Transverse colon (tissue), 4 donors: ENCODE results near the gene CYGB. TPM values are rescaled to one million over a fixed set of nuclear protein-coding genes. Genes with fewer than 3 reads are reported as not detected.

Source experiments
- DNase-seq: peaks from one replicate; pipeline ENCODE4 v3.0.0-alpha.2; 2019
- H3K27ac ChIP-seq, 4 donors: fragments of 200-600 bp; sonication (generic); 2 replicates each; pipeline ENCODE4 v1.5.1; 2016 to 2018; ENCODE audit warnings: inconsistent platforms in 4 of 4
- H3K27me3 ChIP-seq: fragments of 200-600 bp; sonication (generic); 2 replicates; pipeline ENCODE4 v1.5.1; 2017; ENCODE audit warnings: inconsistent platforms
- H3K36me3 ChIP-seq, 4 donors: fragments of 200-600 bp; sonication (generic); 2 replicates each; pipeline ENCODE4 v1.5.1; 2017 to 2019; ENCODE audit warnings: inconsistent platforms in 4 of 4
- H3K4me1 ChIP-seq, 4 donors: fragments of 200-600 bp; sonication (generic); 2 replicates each; pipeline ENCODE4 v1.5.1; 2017 to 2020; ENCODE audit warnings: inconsistent platforms in 4 of 4
- H3K4me3 ChIP-seq, 4 donors: fragments of 200-600 bp; sonication (generic); 1 replicate in 1 of 4; 2 replicates in 3 of 4; pipeline versions ENCODE4 v1.5.1 to v1.6.1; 2017 to 2019; ENCODE audit warnings: inconsistent platforms in 4 of 4
- H3K9me3 ChIP-seq, 2 donors: fragments of 200-600 bp; sonication (generic); 2 replicates each; pipeline ENCODE4 v1.5.1; 2017 to 2019; ENCODE audit warnings: inconsistent platforms in 2 of 2
- CTCF ChIP-seq, 5 experiments: fragments of 200-600 bp in 3 of 5; fragments of 450-650 bp in 2 of 5; sonication (generic) in 3 of 5; IDR thresholded peaks; 1 replicate in 2 of 5; 2 replicates in 3 of 5; pipeline ENCODE4 v1.5.1; 2016 to 2017; ENCODE audit warnings: antibody characterized with exemption in 5 of 5, inconsistent platforms in 3 of 5, mild to moderate bottlenecking in 2 of 5, moderate library complexity in 1 of 5
- EP300 ChIP-seq: sonication (generic); formaldehyde crosslinking; IDR thresholded peaks from one replicate; pipeline ENCODE4 v1.6.1; 2017; ENCODE audit warnings: antibody characterized with exemption, low read depth
- POLR2A ChIP-seq: fragments of 450-650 bp; IDR thresholded peaks from one replicate; pipeline ENCODE4 v1.6.1; 2016; ENCODE audit warnings: antibody characterized with exemption, mild to moderate bottlenecking, moderate library complexity
- POLR2AphosphoS5 ChIP-seq, 3 donors: sonication (generic); formaldehyde crosslinking; IDR thresholded peaks; one replicate each; pipeline ENCODE4 v1.6.1; 2016; ENCODE audit warnings: antibody characterized with exemption in 3 of 3
- WGBS, 2 donors: methylation state at CpG; one replicate each; pipeline ENCODE4 v1.1.5; 2018; ENCODE audit warnings: low coverage in 1 of 2; 5-methylcytosine and 5-hydroxymethylcytosine counted together
- in situ Hi-C, 4 donors: fragments of 200-750 bp; cut with MboI; loops; one replicate each; pipeline versions ENCODE4 v1.15.0 to v1.15.1; 2017; ENCODE audit warnings: low sequenced_read_pairs in 3 of 4, low pct_ligation_motif_present in 1 of 4, low pct_unique_long_range_greater_than_20kb in 1 of 4
- intact Hi-C: fragments of 100-400 bp; cut with DNase I; formaldehyde crosslinking; loops from one replicate; pipeline ENCODE4 v1.15.1; 2023; ENCODE audit warnings: low total_unique reads
- total RNA-seq, 4 donors: library from RNA; depleted of rRNA; stranded (reverse); fragments of >200 nt; gene quantifications; one replicate each; pipeline ENCODE4 v1.1.0, GENCODE V29; 2016

The CYGB gene
- total RNA-seq, 4 donors from 2014 or later = 7.5 to 20.1 (median 11.3) TPM

GRCh38 chr17:76532072-76532651, 5.3 kb downstream of the CYGB start:
- intact Hi-C loops = no loop called here
- Histone ChIP-seq H3K27me3 (peaks cover 14% of the 10 kb centered on the region), H3K36me3 (no peaks in the 10 kb centered on the region), H3K4me3 (no peak overlapping the region), H3K4me1 (peaks cover 12 to 61% (median 41%) of the 10 kb centered on the region in 4 donors), H3K9me3 (no peaks in the 10 kb centered on the region), H3K27ac (peak overlapping the region; percentile 76 to 86 (median 83))
- TF ChIP-seq EP300 (no peak), POLR2A (no peak), CTCF (IDR thresholded peaks at IDR 0.05) (no peak), POLR2AphosphoS5 (IDR thresholded peaks at IDR 0.05) (no peak)
- in situ Hi-C loops = loop anchor here in 1 of 4 donors (25.0 kb wide), 1 partner anchor 180 kb away; the partner anchor contains the start of gene MXRA7
- 70 to 86% methylated on average over 7 to 8 of the region's 8 CpGs for WGBS, 2 donors
- DNase-seq = no peak

- TF ChIP-seq POLR2AphosphoS5 (IDR thresholded peaks at IDR 0.05) = no peak
- no peak for TF ChIP-seq CTCF (IDR thresholded peaks at IDR 0.05)
- TF ChIP-seq EP300 = no peak
- no peak for TF ChIP-seq POLR2A
- H3K27me3 ChIP-seq = peaks cover 8% of the 10 kb centered on the region
- intact Hi-C loops = no loop called here
- peaks cover 12 to 61% (median 39%) of the 10 kb centered on the region in 4 donors for H3K4me1 ChIP-seq
- H3K9me3 ChIP-seq = no peaks in the 10 kb centered on the region
- in situ Hi-C loops = loop anchor here in 1 of 4 donors (25.0 kb wide), 1 partner anchor 181 kb away; the partner anchor contains the start of gene MXRA7
- H3K4me3 ChIP-seq = no peak overlapping the region
- no peak for DNase-seq
- peak overlapping the region; percentile 76 to 86 (median 83) for H3K27ac ChIP-seq
- 89% methylated on average over 10 of the region's 18 CpGs; no CpG with 5 or more reads in 1 of the 2 donors for WGBS, 2 donors
- H3K36me3 ChIP-seq = no peaks in the 10 kb centered on the region
Measured at GRCh38 chr17:76531486-76532038, 5.9 kb downstream of the CYGB start.

GRCh38 chr17:76530811-76531485, 6.6 kb downstream of the CYGB start:
- in situ Hi-C loops = loop anchor here in 1 of 4 donors (25.0 kb wide), 1 partner anchor 181 kb away; the partner anchor contains the start of gene MXRA7
- intact Hi-C loops = no loop called here
- TF ChIP-seq CTCF (IDR thresholded peaks at IDR 0.05) (no peak), POLR2A (no peak), POLR2AphosphoS5 (IDR thresholded peaks at IDR 0.05) (no peak), EP300 (no peak)
- peaks cover 2% of the 10 kb centered on the region for H3K27me3 ChIP-seq
- no peak for DNase-seq
- H3K36me3 ChIP-seq = no peaks in the 10 kb centered on the region
- H3K4me1 ChIP-seq = peaks cover 12 to 61% (median 39%) of the 10 kb centered on the region in 4 donors
- 81% methylated on average over 21 of the region's 32 CpGs; no CpG with 5 or more reads in 1 of the 2 donors for WGBS, 2 donors
- peak overlapping the region; percentile 76 to 86 (median 83) for H3K27ac ChIP-seq
- H3K4me3 ChIP-seq = no peak overlapping the region
- H3K9me3 ChIP-seq = no peaks in the 10 kb centered on the region

GRCh38 chr17:76530095-76530723, 7.3 kb downstream of the CYGB start:
- DNase-seq = no peak
- Histone ChIP-seq H3K27me3 (no peaks in the 10 kb centered on the region), H3K36me3 (no peaks in the 10 kb centered on the region), H3K4me3 (no peak overlapping the region), H3K4me1 (peaks cover 12 to 66% (median 41%) of the 10 kb centered on the region in 4 donors), H3K9me3 (no peaks in the 10 kb centered on the region), H3K27ac (peak overlapping the region; percentile 76 to 86 (median 83))
- in situ Hi-C loops (loop anchor here in 1 of 4 donors (25.0 kb wide), 1 partner anchor 182 kb away; the partner anchor contains the start of gene MXRA7), intact Hi-C loops (no loop called here)
- 63% methylated on average over 20 of the region's 23 CpGs; no CpG with 5 or more reads in 1 of the 2 donors for WGBS, 2 donors
- peak in 1 of 3 donors; percentile 18 for TF ChIP-seq POLR2AphosphoS5 (IDR thresholded peaks at IDR 0.05)
- no peak for TF ChIP-seq EP300
